Measurements from ENCODE around the gene CRYBA1.

DNA sequence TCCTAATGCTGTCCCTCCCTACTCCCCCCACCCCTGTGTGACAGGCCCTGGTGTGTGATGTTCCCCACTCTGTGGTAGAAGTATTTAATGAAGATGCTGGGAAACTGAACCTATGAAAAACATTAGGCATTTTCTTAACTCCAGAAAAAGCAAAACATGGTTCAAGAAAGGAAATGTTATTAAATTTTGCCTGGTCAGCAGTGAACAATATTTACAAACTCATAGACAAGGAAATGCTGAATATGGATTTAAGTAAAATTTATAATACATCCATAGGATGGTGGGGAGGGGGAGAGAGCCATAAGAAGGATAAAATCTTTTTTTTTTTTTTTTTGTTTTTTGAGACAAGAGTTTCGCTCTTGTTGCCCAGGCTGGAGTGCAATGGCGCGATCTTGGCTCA lies 10.8 kb upstream of the CRYBA1 start:
- TF ChIP-seq, protein P1, sequence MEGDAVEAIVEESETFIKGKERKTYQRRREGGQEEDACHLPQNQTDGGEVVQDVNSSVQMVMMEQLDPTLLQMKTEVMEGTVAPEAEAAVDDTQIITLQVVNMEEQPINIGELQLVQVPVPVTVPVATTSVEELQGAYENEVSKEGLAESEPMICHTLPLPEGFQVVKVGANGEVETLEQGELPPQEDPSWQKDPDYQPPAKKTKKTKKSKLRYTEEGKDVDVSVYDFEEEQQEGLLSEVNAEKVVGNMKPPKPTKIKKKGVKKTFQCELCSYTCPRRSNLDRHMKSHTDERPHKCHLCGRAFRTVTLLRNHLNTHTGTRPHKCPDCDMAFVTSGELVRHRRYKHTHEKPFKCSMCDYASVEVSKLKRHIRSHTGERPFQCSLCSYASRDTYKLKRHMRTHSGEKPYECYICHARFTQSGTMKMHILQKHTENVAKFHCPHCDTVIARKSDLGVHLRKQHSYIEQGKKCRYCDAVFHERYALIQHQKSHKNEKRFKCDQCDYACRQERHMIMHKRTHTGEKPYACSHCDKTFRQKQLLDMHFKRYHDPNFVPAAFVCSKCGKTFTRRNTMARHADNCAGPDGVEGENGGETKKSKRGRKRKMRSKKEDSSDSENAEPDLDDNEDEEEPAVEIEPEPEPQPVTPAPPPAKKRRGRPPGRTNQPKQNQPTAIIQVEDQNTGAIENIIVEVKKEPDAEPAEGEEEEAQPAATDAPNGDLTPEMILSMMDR (IDR thresholded peaks at IDR 0.05; ENCODE audit: insufficient read depth, low read length), result no peak
- TF ChIP-seq POLR2AphosphoS5 (IDR thresholded peaks at IDR 0.05; ENCODE audit: low read depth) (no peak), GABPA (IDR thresholded peaks at IDR 0.05; ENCODE audit: low read depth) (no peak)
- TF ChIP-seq, protein P2, sequence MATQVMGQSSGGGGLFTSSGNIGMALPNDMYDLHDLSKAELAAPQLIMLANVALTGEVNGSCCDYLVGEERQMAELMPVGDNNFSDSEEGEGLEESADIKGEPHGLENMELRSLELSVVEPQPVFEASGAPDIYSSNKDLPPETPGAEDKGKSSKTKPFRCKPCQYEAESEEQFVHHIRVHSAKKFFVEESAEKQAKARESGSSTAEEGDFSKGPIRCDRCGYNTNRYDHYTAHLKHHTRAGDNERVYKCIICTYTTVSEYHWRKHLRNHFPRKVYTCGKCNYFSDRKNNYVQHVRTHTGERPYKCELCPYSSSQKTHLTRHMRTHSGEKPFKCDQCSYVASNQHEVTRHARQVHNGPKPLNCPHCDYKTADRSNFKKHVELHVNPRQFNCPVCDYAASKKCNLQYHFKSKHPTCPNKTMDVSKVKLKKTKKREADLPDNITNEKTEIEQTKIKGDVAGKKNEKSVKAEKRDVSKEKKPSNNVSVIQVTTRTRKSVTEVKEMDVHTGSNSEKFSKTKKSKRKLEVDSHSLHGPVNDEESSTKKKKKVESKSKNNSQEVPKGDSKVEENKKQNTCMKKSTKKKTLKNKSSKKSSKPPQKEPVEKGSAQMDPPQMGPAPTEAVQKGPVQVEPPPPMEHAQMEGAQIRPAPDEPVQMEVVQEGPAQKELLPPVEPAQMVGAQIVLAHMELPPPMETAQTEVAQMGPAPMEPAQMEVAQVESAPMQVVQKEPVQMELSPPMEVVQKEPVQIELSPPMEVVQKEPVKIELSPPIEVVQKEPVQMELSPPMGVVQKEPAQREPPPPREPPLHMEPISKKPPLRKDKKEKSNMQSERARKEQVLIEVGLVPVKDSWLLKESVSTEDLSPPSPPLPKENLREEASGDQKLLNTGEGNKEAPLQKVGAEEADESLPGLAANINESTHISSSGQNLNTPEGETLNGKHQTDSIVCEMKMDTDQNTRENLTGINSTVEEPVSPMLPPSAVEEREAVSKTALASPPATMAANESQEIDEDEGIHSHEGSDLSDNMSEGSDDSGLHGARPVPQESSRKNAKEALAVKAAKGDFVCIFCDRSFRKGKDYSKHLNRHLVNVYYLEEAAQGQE (IDR thresholded peaks at IDR 0.05; ENCODE audit: insufficient replicate concordance, low read depth), result no peak
